Gastroesophageal sphincter (tissue), 4 donors: ENCODE data around the gene DLGAP5. TPM values are rescaled to one million over a fixed set of nuclear protein-coding genes. Genes with fewer than 3 reads are reported as not detected.

ENCODE experiments used
- ATAC-seq: fragments of 150-250 bp; one replicate; pipeline ENCODE4 v1.9.1; 2016; ENCODE audit warnings: mild to moderate bottlenecking, moderate library complexity
- H3K27ac ChIP-seq, 4 donors: fragments of 200-600 bp; sonication (generic) in 3 of 4; 1 replicate in 3 of 4; 2 replicates in 1 of 4; pipeline ENCODE4 v1.5.1; 2016 to 2019
- H3K27me3 ChIP-seq: fragments of 200-600 bp; sonication (generic); one replicate; pipeline ENCODE4 v1.5.1; 2019
- H3K36me3 ChIP-seq, 2 donors: fragments of 200-600 bp; sonication (generic); one replicate each; pipeline ENCODE4 v1.5.1; 2019; ENCODE audit warnings: control low read depth in 1 of 2
- H3K4me1 ChIP-seq, 3 donors: fragments of 200-600 bp; sonication (generic); 1 replicate in 2 of 3; 2 replicates in 1 of 3; pipeline ENCODE4 v1.5.1; 2016 to 2019; ENCODE audit warnings: control low read depth in 2 of 3
- H3K4me3 ChIP-seq, 2 donors: fragments of 200-600 bp; sonication (generic); one replicate each; pipeline ENCODE4 v1.5.1; 2019; ENCODE audit warnings: mild to moderate bottlenecking in 1 of 2, moderate library complexity in 1 of 2
- H3K9me3 ChIP-seq, 3 donors: fragments of 200-600 bp; sonication (generic); one replicate each; pipeline ENCODE4 v1.5.1; 2017 to 2019; ENCODE audit warnings: control low read depth in 2 of 3
- EP300 ChIP-seq: sonication (generic); formaldehyde crosslinking; IDR thresholded peaks from one replicate; pipeline ENCODE4 v1.6.1; 2017; ENCODE audit warnings: antibody characterized with exemption, mild to moderate bottlenecking
- POLR2A ChIP-seq, 2 donors: fragments of 450-650 bp; IDR thresholded peaks; one replicate each; pipeline ENCODE4 v1.6.1; 2017; ENCODE audit warnings: antibody characterized with exemption in 2 of 2, mild to moderate bottlenecking in 2 of 2, moderate library complexity in 1 of 2
- POLR2AphosphoS5 ChIP-seq: sonication (generic); formaldehyde crosslinking; IDR thresholded peaks from one replicate; pipeline ENCODE4 v1.6.1; 2017; ENCODE audit warnings: antibody characterized with exemption
- WGBS, 2 donors: methylation state at CpG; one replicate each; pipeline ENCODE4 v1.1.5; 2018; ENCODE audit warnings: low coverage in 1 of 2; 5-methylcytosine and 5-hydroxymethylcytosine counted together
- total RNA-seq, 4 donors: library from RNA; depleted of rRNA; stranded (reverse); fragments of >200 nt; gene quantifications; one replicate each; pipeline ENCODE4 v1.1.0, GENCODE V29; 2016
- TF ChIP-seq, protein P1 (sequence below), 4 experiments: fragments of 200-600 bp in 2 of 4; fragments of 450-650 bp in 2 of 4; sonication (generic) in 1 of 4; IDR thresholded peaks; one replicate each; pipeline ENCODE4 v1.5.1; 2017 to 2019; ENCODE audit warnings: antibody characterized with exemption in 4 of 4, mild to moderate bottlenecking in 2 of 4, moderate library complexity in 2 of 4

The DLGAP5 gene, protein sequence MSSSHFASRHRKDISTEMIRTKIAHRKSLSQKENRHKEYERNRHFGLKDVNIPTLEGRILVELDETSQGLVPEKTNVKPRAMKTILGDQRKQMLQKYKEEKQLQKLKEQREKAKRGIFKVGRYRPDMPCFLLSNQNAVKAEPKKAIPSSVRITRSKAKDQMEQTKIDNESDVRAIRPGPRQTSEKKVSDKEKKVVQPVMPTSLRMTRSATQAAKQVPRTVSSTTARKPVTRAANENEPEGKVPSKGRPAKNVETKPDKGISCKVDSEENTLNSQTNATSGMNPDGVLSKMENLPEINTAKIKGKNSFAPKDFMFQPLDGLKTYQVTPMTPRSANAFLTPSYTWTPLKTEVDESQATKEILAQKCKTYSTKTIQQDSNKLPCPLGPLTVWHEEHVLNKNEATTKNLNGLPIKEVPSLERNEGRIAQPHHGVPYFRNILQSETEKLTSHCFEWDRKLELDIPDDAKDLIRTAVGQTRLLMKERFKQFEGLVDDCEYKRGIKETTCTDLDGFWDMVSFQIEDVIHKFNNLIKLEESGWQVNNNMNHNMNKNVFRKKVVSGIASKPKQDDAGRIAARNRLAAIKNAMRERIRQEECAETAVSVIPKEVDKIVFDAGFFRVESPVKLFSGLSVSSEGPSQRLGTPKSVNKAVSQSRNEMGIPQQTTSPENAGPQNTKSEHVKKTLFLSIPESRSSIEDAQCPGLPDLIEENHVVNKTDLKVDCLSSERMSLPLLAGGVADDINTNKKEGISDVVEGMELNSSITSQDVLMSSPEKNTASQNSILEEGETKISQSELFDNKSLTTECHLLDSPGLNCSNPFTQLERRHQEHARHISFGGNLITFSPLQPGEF
- total RNA-seq = 1 to 10 TPM in 1 of 4 donors, under 1 TPM in 1, not detected in 2; 0.23 to 1.2 TPM

GRCh38 chr14:55191203-55192053 lies at the start of gene DLGAP5:
TSS of gene DLGAP5 (minus strand) at chr14:55191585. CDS start at chr14:55189179, 2,406 bp downstream.
- Histone ChIP-seq H3K36me3 (no peaks in the 10 kb centered on the region), H3K4me1 (peaks cover 0 to 7% (median 4%) of the 10 kb centered on the region in 3 donors), H3K27ac (peak within 1 kb of the TSS; percentile 12 to 70 (median 50)), H3K9me3 (no peaks in the 10 kb centered on the region), H3K4me3 (peak within 1 kb of the TSS; percentile 40 to 59), H3K27me3 (no peaks in the 10 kb centered on the region)
- ATAC-seq = peak; percentile 99
- TF ChIP-seq POLR2AphosphoS5 (peak; percentile 32), POLR2A (IDR thresholded peaks at IDR 0.05) (no peak)
- 2 to 7% methylated on average over 12 to 27 of the region's 46 CpGs for WGBS, 2 donors

DNA sequence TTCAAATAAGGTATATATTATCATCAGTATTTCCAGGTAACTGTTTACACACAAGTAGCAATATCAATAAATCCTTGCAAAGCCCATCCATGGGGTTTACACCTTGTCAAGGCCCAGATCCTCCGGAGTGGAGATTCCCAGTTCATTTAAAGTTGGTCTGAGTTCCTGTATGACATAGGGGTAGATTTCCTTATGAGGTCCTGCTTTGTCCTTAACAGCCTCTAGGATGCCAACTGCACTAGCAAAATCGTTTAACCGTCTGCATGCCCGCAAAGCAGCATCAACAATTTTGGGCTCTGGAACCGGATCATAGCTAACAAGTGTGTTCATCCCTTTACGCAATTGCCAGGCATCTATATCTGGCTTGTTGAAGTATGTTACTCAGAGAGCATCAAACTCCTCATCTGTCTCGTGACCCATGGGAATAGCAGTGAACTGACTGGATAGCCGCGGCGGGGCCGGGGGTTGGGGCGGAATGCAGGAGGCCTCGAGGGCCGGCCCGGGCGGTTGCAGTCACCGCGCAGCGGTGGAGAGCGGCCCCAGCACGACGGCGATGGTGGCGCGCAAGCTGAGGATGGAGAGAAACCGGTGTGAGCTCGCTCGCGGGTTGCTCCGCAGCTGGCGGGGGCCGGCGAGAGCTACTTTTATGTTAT lies 49.3 kb upstream of the DLGAP5 start:
- no peak for ATAC-seq
- H3K4me1 ChIP-seq = peaks cover 0 to 20% (median 2%) of the 10 kb centered on the region in 3 donors
- H3K27ac ChIP-seq = peak overlapping the region in 1 of 4 donors; percentile 17
- WGBS, 2 donors = 25 to 35% methylated on average over 11 to 22 of the region's 33 CpGs
- peaks cover 6% of the 10 kb centered on the region for H3K27me3 ChIP-seq
- TF ChIP-seq POLR2A (IDR thresholded peaks at IDR 0.05) = no peak
- TF ChIP-seq POLR2AphosphoS5 = no peak
- no peak for TF ChIP-seq EP300
- TF ChIP-seq, protein P1, sequence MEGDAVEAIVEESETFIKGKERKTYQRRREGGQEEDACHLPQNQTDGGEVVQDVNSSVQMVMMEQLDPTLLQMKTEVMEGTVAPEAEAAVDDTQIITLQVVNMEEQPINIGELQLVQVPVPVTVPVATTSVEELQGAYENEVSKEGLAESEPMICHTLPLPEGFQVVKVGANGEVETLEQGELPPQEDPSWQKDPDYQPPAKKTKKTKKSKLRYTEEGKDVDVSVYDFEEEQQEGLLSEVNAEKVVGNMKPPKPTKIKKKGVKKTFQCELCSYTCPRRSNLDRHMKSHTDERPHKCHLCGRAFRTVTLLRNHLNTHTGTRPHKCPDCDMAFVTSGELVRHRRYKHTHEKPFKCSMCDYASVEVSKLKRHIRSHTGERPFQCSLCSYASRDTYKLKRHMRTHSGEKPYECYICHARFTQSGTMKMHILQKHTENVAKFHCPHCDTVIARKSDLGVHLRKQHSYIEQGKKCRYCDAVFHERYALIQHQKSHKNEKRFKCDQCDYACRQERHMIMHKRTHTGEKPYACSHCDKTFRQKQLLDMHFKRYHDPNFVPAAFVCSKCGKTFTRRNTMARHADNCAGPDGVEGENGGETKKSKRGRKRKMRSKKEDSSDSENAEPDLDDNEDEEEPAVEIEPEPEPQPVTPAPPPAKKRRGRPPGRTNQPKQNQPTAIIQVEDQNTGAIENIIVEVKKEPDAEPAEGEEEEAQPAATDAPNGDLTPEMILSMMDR (IDR thresholded peaks at IDR 0.05) = no peak
- H3K4me3 ChIP-seq = no peak overlapping the region
- no peaks in the 10 kb centered on the region for H3K9me3 ChIP-seq
- H3K36me3 ChIP-seq = no peaks in the 10 kb centered on the region

DNA sequence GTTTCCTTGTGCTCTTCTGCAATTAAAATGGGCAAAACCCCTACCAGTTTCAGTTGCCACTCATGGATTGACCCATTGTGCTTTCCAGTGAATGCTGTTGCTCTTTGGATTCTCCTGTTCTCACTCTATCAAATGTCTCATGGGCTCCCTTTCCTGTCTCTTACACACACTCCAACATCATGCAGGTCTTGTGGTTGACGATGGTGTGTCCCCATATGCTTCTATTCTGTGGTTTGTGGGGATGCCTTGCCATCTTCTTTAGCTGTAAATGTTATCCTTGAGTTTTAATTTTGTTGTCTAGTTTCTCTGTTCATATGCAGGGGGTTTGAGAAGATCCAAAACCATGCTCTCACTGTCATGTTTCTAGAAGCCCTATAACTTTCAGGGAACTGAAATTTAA lies 47.9 kb upstream of the DLGAP5 start:
- ATAC-seq = no peak
- 75 to 80% methylated on average over 1 of the region's 1 CpG for WGBS, 2 donors
- H3K27me3 ChIP-seq = peaks cover 6% of the 10 kb centered on the region

GRCh38 chr14:55238019-55238680 lies 46.8 kb upstream of the DLGAP5 start:
- H3K9me3 ChIP-seq = no peaks in the 10 kb centered on the region
- no peak for TF ChIP-seq EP300
- no peak for TF ChIP-seq POLR2A (IDR thresholded peaks at IDR 0.05)
- TF ChIP-seq, protein P1 (IDR thresholded peaks at IDR 0.05) = no peak
- no peak for TF ChIP-seq POLR2AphosphoS5
- 86 to 87% methylated on average over 8 to 12 of the region's 12 CpGs for WGBS, 2 donors
- H3K27me3 ChIP-seq = peaks cover 6% of the 10 kb centered on the region
- ATAC-seq = no peak
- peaks cover 0 to 20% (median 2%) of the 10 kb centered on the region in 3 donors for H3K4me1 ChIP-seq
- H3K36me3 ChIP-seq = no peaks in the 10 kb centered on the region
- H3K4me3 ChIP-seq = no peak overlapping the region
- no peak overlapping the region for H3K27ac ChIP-seq

More for the DNA sequence above, 47.9 kb upstream of the DLGAP5 start:
- Histone ChIP-seq H3K27ac (no peak overlapping the region), H3K9me3 (no peaks in the 10 kb centered on the region), H3K36me3 (no peaks in the 10 kb centered on the region), H3K4me3 (no peak overlapping the region), H3K4me1 (peaks cover 0 to 20% (median 2%) of the 10 kb centered on the region in 3 donors)
- no peak for TF ChIP-seq POLR2AphosphoS5
- TF ChIP-seq EP300 = no peak
- TF ChIP-seq, protein P1 (IDR thresholded peaks at IDR 0.05) = no peak
- TF ChIP-seq POLR2A (IDR thresholded peaks at IDR 0.05) = no peak
